Ovary (tissue), 3 donors: ENCODE measurements around the gene PPM1H.

ENCODE experiments used
- CTCF ChIP-seq, 3 donors: fragments of 450-650 bp in 2 of 3; fragments of 200-600 bp in 1 of 3; IDR thresholded peaks; one replicate each; pipeline versions ENCODE4 v1.5.1 to v1.8.0; 2016 to 2022; ENCODE audit warnings: antibody characterized with exemption in 3 of 3, mild to moderate bottlenecking in 1 of 3
- EP300 ChIP-seq: sonication (generic); formaldehyde crosslinking; IDR thresholded peaks from one replicate; pipeline ENCODE4 v1.6.1; 2017; ENCODE audit warnings: antibody characterized with exemption
- POLR2A ChIP-seq: fragments of 450-650 bp; IDR thresholded peaks from one replicate; pipeline ENCODE4 v1.6.1; 2017; ENCODE audit warnings: antibody characterized with exemption, mild to moderate bottlenecking, moderate library complexity
- donor health status: DM: no; HTN: no; CAD: no.

- TF ChIP-seq EP300 (no peak), POLR2A (no peak), CTCF (IDR thresholded peaks at IDR 0.05) (no peak)
Observed at GRCh38 chr12:62912644-62913043, 22.3 kb downstream of the PPM1H start.
